ENCODE results near the gene MPLKIP.

- TF ChIP-seq EZH2 (IDR thresholded peaks at IDR 0.05; ENCODE audit: insufficient read depth, poor library complexity, severe bottlenecking) (no peak), EZH2phosphoT487 (IDR thresholded peaks at IDR 0.05; ENCODE audit: insufficient read depth, low read depth) (no peak)
These were observed 32.9 kb upstream of the MPLKIP start for GRCh38 chr7:40167291-40167690.
